D341Med (cell line): ENCODE data around the gene MICOS13.
"Not testable (repeated sequence)": the region's sequence is repeated elsewhere in the genome, so short reads cannot be mapped to it uniquely, and the experiment has no call there.

ENCODE experiments used
- DNase-seq: peaks from one replicate; pipeline ENCODE4 v3.0.0; 2012; ENCODE audit warnings: low spot score

MICOS13 gene, protein sequence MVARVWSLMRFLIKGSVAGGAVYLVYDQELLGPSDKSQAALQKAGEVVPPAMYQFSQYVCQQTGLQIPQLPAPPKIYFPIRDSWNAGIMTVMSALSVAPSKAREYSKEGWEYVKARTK

GRCh38 chr19:5680437-5681368 lies at the start of gene MICOS13, which contains the start of gene HSD11B1L:
TSS of gene MICOS13 (minus strand) at chr19:5680516. CDS start at chr19:5680486, 30 bp downstream.
TSS of gene HSD11B1L (plus strand) at chr19:5681027. CDS start at chr19:5684833, 3,806 bp downstream.
- peak; percentile 98 for DNase-seq

DNA sequence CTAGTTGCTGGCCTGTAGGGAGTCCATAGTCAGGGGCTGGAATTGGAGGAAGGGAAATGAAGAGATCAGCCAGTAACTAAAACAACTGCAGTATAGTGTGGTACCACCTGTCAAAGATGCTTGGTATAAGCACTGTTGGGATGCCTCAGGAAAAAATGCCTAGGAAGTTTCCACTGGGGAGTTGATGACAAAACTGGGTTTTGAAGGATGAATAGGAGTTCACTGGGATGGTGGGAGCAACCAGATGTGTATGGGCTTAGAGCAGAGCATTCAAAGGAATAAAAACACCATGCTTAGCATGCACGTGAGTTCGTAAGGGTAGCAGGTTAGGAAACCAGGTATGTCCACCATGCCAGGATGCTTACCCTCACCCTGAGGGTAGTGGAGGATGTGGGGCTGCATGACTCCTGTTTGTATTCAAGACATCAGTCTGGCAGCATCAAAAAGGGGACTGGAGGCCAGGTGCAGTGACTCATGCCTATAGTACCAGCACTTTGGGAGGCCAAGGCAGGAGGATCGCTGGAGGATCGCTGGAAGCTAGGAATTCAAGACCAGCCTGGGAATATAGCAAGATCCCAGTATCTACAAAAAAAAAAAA lies 47.2 kb upstream of the MICOS13 start:
- DNase-seq = no peak

- DNase-seq = peak; percentile 99
These were observed 39.9 kb upstream of the MICOS13 start, which contains the start of the genes CATSPERD and LONP1 for GRCh38 chr19:5719961-5720790. TSS of gene CATSPERD (plus strand) at chr19:5720637. CDS start at chr19:5720738, 101 bp downstream. TSS of gene LONP1 (minus strand) at chr19:5720146. CDS start at chr19:5720132, 14 bp downstream.

- no peak for DNase-seq
These were observed 39.1 kb upstream of the MICOS13 start for GRCh38 chr19:5719274-5719960.

- no peak for DNase-seq
These were observed 38.4 kb upstream of the MICOS13 start for GRCh38 chr19:5718579-5719273.

DNA sequence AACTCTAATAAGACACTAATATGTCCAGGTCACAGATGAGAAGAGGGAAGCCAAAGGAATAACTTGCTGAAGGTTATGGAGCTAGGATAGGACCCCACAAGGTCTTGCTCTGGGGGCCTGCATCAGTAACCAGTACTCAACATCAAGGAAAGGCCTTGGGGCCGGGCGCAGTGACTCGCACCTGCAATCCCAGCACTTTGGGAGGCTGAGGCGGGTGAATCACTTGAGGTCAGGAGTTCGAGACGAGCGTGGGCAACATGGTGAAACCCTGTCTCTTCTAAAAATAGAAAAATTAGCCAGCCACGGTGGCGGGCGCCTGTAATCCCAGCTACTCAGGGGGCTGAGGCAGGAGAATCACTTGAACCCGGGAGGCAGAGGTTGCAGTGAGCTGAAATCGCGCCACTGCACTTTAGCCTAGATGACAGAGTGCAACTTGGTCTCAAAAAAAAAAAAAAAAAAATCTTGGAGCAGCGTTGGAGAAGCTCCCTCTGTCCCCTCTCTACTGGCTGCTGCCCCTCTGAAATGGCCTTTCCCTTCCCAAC lies 37.8 kb upstream of the MICOS13 start:
- no peak for DNase-seq

DNA sequence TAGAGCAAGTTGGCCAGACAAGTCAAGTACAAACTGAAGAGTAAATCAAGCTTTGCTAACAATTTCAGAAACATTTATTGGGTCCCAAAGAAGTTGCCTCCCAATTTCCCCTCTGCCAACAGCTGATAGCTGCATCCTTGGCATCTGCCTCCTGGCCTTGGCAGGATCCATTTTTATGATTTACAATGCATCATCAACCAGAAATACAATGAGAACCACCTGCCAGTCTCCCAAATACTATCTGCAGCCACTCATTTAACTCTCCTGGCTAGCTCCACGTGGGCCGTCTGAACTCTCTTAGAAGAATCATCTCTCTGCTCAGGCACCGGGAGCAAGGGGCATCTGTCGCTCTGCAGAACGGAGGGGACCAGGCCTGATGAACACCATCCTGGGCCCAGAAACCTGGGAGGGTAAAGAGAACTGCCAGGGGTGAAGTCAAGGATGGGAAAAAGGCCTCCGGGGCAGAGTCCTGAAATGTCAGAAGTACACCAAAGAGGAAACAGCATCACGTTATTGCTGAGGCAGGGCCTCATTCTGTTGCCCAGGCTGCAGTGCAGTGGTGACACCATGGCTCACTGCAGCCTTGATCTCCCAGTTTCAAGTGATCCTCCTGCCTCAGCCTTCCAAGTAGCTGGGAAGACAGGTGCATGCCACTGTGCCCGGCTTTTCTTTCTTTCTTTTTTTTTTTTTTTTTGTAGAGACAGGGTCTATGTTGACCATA lies 37.1 kb upstream of the MICOS13 start:
- DNase-seq = no peak

DNA sequence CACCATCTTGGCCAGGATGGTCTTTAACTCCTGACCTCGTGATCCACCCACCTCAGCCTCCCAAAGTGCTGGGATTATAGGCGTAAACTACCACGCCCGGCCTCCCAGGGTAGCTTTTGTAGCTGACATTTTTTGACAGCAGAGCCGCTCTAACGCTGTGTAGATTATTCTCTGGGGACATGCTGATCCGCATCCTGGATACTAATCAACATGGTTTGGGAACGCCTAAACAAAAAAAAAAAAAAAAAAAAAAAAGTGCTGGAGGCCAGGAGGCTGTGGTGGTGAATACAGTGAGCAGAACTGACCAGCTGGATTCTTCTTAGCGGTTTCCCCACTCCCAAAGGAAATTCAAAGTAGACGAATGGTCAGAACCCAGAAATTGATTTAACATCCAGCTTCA lies 34.5 kb upstream of the MICOS13 start:
- DNase-seq = peak; percentile 71

GRCh38 chr19:5713228-5713627 lies 32.9 kb upstream of the MICOS13 start:
- no peak for DNase-seq

- peak; percentile 18 for DNase-seq
These were observed 31.4 kb upstream of the MICOS13 start for GRCh38 chr19:5711713-5712161.

- peak; percentile 12 for DNase-seq
These were observed 30.7 kb upstream of the MICOS13 start for GRCh38 chr19:5711025-5711424.

DNA sequence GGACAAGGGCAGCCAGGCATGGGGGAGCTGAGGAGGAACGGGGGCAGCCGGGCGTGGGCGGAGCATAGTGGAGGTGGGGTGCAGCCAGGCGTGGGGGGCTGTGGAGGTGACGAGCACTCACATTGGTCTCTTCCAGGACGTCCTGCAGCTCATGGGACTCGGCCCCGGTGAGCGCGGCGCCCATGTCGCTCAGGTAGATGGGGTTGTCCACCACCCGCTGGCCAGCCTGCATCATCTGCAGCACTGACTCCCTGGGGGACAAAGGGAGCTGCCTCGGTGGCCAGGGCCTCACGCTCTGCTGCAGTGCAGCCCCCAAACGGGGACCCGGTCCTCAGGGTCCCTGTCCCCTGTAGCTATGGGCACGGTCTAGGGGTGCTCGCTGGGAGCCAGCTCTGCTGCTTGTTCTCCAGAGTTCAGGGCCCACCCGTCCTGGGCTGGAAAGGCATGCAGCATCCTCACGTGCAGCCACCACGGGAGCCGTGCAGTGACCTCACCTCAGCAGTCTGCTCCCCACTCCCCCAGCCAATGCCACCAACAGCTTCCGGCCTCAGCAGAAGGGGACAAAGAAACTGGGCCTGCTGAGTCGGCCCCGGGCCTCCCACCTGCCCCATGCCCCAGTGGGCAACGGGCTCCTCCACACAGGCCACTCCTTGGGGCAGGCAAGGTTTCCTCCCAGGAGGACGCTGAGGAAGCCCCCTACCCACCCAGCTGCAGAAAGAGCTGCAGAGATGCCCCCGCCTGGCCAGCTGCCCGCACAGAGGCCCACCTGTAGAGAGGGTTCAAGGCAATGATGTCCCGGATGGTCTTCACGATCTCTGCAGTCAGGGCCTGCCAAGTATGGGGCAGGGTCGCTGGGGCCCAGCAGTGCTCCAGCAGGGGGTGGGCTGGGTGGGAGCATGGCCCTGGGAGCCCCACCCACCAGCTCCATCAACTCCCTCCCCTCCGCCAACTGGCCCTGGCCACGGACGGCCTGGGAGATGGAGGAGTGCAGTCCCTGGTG lies 27.6 kb upstream of the MICOS13 start:
- DNase-seq = no peak

GRCh38 chr19:5706876-5707573 lies 26.7 kb upstream of the MICOS13 start:
- no peak for DNase-seq

DNA sequence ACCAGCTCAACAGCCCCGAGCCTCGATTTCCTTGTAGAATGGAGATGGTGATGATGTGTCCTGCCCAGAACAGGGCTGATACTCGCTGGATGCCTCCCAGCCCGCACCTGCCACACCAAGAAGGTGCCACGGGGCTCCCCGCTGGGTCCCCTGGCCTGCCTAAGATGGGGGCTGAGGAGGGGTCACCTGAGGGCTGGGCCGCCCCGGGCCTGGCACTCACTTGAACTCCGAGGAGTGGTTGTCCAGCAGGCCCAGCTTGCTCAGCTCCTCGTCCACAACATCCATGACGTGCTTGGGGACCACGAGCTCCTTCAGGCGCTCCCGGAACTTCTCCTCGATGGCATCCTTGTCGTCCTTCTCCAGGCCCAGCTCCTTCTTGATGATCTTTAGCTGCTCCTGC lies 25.2 kb upstream of the MICOS13 start:
- DNase-seq = peak; percentile 39

- DNase-seq = no peak
These were observed 23.8 kb upstream of the MICOS13 start for GRCh38 chr19:5703819-5704818.

DNA sequence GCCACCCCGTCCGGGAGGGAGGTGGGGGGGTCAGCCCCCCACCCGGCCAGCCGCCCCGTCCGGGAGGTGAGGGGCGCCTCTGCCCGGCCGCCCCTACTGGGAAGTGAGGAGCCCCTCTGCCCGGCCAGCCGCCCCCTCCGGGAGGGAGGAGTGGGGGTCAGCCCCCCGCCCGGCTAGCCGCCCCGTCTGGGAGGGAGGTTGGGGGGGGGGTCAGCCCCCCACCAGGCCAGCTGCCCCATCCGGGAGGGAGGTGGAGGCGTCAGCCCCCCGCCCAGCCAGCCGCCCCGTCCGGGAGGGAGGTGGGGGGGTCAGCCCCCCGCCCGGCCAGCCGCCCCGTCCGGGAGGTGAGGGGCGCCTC lies 21.7 kb upstream of the MICOS13 start:
- DNase-seq = not testable (repeated sequence)
